GM19193 (cell line): ENCODE results near the gene WNT2.

Source experiments
- POLR2A ChIP-seq: IDR thresholded peaks from 4 replicates; pipeline ENCODE4 v1.6.1; 2011; ENCODE audit not compliant: insufficient read depth, insufficient read length; ENCODE audit errors: extremely low read depth

The WNT2 gene

DNA sequence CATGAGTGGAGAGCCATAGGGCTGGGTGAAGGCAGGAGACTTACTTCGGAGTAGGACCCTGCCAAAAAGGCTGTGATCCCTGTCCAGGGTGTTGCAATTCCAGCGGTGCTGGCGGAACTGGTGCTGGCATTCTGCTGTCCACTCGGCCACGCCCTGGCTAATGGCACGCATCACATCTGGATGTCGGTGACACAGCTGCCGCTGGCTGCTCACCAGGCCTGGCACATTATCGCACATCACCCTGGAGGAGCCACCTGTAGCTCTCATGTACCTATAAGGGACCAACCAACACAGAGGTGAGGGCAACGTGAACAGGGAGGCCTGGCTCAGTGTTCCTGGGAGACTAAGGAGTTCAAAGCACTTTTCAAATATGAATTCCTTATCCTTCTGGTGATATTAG lies 2.3 kb downstream of the WNT2 start:
- TF ChIP-seq POLR2A: no peak

- TF ChIP-seq POLR2A: no peak
Observed at GRCh38 chr7:117319181-117319580, 3.7 kb downstream of the WNT2 start.

GRCh38 chr7:117313582-117313981 lies 9.3 kb downstream of the WNT2 start:
- TF ChIP-seq POLR2A: no peak

GRCh38 chr7:117312593-117313580 lies 10.0 kb downstream of the WNT2 start:
- no peak for TF ChIP-seq POLR2A

- TF ChIP-seq POLR2A: no peak
Observed at GRCh38 chr7:117308891-117309290, 14.0 kb downstream of the WNT2 start.

- no peak for TF ChIP-seq POLR2A
Observed at GRCh38 chr7:117302396-117302795, 20.5 kb downstream of the WNT2 start.

DNA sequence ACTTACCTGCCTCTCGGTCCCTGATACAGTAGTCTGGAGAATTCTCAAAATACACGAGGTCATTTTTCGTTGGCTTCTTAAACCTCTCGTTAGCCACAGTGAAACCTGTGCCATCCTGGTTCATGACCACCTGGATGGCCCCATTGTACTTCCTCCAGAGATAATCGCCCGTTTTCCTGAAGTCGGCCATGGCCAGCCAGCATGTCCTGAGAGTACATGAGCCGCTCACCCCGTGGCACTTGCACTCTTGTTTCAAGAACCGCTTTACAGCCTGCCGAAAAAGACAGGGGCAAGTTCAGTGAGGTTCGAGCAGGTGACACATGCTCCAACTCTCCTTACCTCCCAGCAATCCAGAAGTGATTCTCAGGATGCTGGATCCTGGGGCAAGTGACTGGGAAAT lies 25.3 kb downstream of the WNT2 start:
- no peak for TF ChIP-seq POLR2A

DNA sequence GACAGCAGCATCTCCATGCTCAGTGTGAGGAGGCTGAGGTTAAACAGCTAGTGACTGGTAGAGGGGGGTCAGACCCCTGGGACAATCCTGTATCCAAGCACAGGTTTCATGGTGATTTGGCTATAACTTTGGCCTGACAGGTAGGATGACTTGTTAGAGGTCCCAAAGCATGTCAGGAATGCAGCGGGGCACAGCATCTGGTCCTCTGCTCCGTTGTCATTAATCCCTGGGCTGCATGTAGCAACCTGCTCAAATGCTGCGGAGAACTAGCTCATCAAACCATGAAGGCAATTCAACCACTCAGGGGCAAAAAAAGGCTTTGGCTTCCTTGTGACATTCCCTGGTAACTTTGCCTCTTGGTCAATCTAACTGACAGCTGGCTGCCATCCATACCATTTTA lies 26.8 kb downstream of the WNT2 start:
- no peak for TF ChIP-seq POLR2A

- TF ChIP-seq POLR2A: no peak
Observed at GRCh38 chr7:117285826-117286225, 37.0 kb downstream of the WNT2 start.

GRCh38 chr7:117284692-117285091 lies 38.2 kb downstream of the WNT2 start:
- no peak for TF ChIP-seq POLR2A

- TF ChIP-seq POLR2A: no peak
Observed at GRCh38 chr7:117283779-117284178, 39.1 kb downstream of the WNT2 start.

- no peak for TF ChIP-seq POLR2A
Observed at GRCh38 chr7:117283371-117283770, 39.5 kb downstream of the WNT2 start.

DNA sequence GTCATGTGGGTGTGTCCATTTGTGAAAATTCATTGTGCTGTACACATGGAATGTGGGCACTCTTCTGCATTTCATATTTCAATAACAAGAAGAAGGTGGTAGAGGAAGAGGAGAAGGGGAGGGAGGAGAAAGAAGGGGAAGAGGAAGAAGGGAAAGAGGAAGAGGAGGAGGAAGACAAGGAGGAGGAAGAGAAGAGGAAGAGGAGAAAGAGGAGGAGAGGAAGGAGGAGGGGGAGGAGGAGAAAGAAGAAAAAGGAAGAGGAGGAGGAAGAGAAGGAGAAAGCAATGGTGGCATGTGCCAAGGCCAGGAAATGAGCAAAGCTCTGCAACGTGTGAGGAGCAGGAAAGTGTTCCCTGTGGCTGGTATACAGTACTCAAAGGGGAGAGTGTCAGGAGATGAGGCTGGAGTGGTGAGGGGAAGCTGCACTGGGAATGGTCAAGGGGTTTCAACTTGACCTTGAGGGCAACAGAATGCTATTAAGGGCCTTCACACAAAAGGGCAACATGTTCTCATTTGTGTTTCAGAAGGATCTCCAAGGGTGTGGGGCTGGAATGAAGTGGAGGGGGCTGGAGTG lies 40.5 kb downstream of the WNT2 start:
- TF ChIP-seq POLR2A: no peak

- TF ChIP-seq POLR2A: no peak
Observed at GRCh38 chr7:117281562-117281961, 41.3 kb downstream of the WNT2 start.

DNA sequence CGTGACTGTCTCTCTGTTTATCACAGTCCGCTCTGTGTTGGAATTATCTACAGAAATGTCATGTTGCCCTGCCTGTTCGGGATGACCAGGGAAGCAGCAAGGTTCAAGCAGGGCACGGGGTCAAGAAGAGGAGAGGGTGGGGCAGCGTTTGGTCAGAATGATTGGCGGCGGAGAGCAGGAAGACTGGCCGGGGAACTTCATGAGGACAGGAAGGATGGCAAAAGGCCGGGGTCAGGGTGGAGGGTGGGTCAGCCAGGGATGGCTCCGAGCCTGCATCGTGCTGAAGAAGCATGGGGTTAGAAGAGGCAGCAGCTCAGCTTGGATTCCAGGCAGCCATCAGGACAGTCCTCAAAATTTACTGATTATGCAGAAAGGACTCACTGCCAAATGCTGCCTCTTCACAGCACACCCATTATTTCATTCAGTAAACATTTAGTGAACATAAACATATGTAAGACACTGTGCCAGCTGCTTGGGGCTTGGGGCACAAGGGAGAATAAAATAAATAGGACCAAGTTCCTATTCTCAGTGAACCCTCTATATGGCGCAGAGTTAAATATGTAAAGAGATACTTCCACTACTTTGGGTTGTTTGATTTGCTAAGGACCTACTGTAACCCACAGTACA lies 42.8 kb downstream of the WNT2 start:
- no peak for TF ChIP-seq POLR2A

- TF ChIP-seq POLR2A: no peak
Observed at GRCh38 chr7:117279203-117279602, 43.7 kb downstream of the WNT2 start.
